T follicular helper cell (primary cell): ENCODE data around the gene SYNE4.
"Not testable (repeated sequence)": the region's sequence is repeated elsewhere in the genome, so short reads cannot be mapped to it uniquely, and the experiment has no call there.

Experiments used
- DNase-seq: peaks from one replicate; pipeline ENCODE4 v3.0.0-alpha.2; 2020; ENCODE audit warnings: low read depth
- total RNA-seq, 2 experiments: gene quantifications; one replicate each; lab custom pipeline; 2026; lab: John Stamatoyannopoulos, UW

SYNE4 gene, protein sequence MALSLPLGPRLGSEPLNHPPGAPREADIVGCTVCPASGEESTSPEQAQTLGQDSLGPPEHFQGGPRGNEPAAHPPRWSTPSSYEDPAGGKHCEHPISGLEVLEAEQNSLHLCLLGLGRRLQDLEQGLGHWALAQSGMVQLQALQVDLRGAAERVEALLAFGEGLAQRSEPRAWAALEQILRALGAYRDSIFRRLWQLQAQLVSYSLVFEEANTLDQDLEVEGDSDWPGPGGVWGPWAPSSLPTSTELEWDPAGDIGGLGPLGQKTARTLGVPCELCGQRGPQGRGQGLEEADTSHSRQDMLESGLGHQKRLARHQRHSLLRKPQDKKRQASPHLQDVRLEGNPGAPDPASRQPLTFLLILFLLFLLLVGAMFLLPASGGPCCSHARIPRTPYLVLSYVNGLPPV
- total RNA-seq = 0.48 to 0.96 reads per million in 2 experiments

DNA sequence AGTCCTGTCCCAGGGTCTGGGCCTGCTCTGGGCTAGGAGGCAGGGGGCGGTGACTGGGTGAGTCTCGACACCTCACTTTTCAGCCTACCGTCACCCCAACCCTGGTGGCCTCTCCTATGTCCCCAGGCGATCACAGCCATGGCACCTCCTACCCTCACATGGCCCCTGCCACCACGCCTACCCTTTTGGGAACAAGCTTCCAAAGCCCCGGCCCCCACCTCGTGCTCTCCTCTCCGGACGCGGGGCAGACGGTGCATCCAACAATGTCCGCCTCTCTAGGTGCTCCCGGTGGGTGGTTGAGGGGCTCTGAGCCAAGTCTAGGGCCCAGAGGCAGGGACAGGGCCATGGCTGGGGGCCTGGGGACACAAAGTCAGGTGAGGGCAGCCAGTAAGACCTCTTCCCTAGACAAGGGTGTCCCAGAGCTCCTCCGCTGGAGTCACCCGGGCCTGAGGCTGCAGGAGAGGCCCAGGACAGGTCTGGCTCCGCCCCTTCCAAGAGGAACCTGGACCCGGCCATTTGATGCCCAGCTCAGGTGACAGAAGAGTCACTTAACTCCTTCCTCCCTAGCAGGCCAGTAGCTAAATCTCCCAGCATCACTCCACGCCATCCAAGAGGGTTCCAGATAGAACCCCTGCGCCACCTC, at the start of gene SYNE4:
Gene SYNE4 (minus strand): TSS at position 478 of the 643 bp plus-strand sequence. CDS start 132 bp downstream, at position 346.
- no peak for DNase-seq

DNA sequence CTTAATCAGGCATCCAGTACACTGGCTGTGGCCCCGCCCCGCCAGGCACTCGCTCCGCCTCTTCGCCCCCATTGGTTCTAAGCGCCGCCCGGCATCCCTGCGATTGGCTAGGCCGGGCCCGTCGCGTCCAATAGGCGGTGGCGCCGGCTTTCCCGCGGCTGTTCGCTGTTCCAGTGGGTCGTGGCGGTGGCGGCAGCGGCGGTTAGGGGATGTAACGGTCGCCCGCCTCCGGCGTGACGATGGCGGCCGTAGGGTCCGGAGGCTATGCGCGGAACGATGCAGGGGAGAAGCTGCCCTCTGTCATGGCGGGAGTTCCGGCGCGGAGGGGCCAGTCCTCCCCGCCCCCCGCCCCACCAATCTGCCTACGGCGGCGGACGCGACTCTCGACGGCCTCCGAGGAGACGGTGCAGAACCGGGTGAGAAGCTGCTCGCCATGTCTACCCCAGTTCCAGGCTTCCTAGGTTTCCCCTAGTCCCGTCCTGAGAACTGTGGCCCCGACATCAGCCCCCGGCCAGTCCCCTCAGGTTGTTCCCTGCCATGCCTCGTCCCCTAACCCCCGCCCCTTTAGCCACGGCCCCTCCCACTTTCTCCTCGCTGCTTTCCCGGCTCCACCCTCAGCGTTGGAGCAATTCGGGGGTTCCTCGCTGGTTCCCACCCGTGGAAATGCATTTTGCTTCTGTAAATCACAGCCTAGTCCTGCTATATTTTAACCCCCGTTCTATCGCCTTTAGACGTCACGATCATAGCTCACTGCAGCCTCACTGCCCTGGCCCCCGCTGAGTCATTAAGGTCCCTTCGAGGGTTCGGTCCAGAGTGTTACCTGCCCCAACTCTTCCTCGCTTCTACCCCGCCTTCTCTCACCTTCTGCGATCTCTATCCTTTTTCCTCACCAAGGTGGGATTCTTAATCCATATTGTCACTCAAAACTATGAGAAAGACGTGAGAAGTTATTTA, 46.4 kb upstream of the SYNE4 start, which contains the start of gene WDR62:
Gene WDR62 (plus strand): TSS at position 165 of the 954 bp plus-strand sequence. CDS start 75 bp downstream, at position 240.
- peak; percentile 90 for DNase-seq

DNA sequence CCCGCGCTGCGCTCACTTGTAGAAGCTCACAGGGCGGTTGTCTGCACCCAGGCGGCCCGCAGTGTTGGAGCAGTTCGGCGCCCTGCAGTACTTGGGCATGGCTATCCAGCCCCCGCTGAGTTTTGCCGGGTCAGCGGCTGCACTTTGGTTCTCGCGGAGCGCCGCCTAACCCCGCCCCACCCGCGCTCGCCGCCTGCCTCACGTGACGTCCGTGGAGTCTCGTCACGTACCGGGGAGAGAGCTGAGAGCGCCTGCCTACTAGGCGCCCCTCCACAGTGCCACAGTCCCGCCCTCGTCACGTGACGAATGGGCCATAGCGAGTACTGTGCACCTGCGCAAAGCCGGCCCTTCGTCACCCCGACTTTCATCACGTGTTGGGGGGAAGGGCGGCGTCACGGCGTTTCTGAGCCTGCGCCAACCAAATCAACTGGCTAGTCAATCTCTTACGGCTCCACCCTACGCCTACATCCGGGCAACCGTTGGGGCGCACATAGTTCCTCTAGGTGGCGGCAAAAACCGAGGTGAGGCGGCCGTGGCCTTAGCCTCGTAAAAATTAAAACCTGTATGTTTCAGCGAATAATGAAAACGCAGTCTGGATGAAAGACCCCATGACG, 45.6 kb upstream of the SYNE4 start, which contains the start of gene THAP8:
Gene THAP8 (minus strand): TSS at position 167 of the 614 bp plus-strand sequence. CDS start 68 bp downstream, at position 99.
- DNase-seq = peak; percentile 100

- DNase-seq = no peak
These were observed 43.0 kb upstream of the SYNE4 start for GRCh38 chr19:36051637-36052036.

DNA sequence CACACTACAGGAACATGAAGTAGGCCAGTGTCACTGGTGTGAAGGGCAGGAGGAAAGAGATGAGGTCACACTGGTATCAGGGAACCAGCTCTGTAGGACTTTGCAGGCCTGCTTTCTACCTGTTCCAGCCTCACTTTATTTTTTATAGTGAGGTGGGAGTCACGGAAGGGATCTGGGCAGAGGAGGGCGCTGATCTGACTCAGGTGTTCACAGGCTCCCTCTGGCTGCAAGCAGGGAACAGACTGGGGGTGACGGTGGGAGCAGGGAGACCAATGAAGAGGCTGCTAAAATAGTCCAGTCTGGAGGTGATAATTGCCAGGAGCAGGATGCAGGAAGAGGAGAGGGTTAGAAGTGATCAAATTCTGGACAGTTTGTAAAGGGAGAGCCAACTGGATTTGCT, 42.6 kb upstream of the SYNE4 start:
- DNase-seq = no peak

DNA sequence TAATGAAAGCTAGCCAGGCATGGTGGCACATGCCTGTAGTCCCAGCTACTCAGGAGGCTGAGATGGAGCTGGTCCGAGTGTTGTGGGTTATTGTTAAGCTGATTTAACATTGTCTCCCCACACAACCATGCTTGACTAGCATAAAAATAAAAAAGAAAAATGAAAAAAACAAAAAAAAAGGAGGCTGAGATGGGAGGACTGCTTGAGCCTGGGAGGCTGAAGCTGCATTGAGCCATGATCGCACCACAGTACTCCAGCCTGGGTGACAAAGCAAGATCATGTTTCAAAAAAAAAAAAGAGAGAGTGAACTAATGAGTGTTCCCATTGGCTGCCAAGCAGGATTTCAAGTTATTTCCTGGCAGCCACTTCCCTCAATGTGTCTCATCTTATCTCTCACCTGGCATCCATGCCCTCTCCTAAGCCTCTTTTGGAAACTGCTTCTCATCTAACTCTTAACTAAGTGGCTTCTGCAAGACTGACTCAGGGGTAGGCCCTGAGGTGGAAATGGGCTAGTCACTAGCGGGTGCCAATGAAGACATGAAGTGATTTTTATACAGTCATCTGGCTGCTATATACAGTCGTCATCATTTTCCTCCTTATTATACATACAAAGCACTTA, 40.6 kb upstream of the SYNE4 start:
- DNase-seq = no peak

DNA sequence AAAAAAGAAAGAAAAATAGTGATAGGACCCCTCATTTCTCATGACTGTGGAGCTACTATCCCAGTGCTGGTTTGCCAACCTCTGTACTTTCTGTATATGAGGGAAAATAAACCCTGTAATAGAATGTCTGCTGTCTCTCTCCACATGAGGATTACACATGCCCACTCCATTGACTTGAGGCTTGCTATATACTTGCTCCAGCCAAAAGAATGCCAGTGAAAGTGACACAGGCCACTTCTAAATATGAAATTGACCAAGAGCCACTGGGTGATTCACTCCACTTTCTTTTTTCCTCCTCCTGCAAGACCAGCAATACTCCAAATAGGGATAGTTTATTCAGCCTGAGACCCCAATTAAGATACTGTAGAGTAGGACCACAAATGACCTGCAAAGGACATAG, 39.2 kb upstream of the SYNE4 start:
- DNase-seq = no peak

- no peak for DNase-seq
These were observed 37.9 kb upstream of the SYNE4 start for GRCh38 chr19:36046443-36047050.

- DNase-seq = no peak
These were observed 35.3 kb upstream of the SYNE4 start for GRCh38 chr19:36043952-36044351.

DNA sequence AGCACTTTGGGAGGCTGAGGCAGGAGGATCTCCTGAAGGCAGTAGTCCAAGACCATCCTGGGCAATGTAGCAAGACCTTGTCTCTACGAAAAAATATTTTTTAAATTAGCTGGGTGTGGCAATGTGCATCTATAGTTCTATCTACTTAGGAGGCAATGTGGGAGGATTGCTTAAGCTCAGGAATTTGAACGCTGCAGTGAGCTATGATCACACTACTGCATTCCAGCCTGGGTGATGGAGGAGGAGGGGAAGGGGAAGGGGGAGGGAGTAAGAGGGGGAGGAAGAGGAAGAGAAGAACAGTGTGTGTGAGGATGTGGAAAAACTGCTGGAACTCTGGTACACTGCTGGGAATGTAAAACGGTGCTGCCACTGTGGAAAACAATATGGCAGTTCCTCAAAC, 33.2 kb upstream of the SYNE4 start:
- no peak for DNase-seq

- DNase-seq = not testable (repeated sequence)
These were observed 32.5 kb upstream of the SYNE4 start for GRCh38 chr19:36041092-36041491.

DNA sequence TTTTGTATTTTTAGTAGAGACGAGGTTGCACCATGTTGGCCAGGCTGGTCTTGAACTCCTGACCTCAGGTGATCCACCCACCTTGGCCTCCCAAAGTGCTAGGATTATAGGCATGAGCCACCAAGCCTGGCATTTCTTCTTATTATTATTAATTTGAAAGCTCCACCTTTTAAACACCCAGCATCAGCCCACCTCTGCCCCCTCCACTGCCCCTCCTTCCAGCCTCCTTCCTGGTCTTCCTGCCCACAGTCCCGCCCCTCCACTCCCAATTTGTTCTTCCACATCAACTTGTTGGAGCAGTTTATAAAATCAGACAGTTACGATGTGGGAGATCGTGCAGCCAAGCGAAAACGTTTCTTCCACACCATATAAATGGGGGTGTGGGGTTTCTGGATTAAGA, 31.9 kb upstream of the SYNE4 start:
- DNase-seq = no peak

DNA sequence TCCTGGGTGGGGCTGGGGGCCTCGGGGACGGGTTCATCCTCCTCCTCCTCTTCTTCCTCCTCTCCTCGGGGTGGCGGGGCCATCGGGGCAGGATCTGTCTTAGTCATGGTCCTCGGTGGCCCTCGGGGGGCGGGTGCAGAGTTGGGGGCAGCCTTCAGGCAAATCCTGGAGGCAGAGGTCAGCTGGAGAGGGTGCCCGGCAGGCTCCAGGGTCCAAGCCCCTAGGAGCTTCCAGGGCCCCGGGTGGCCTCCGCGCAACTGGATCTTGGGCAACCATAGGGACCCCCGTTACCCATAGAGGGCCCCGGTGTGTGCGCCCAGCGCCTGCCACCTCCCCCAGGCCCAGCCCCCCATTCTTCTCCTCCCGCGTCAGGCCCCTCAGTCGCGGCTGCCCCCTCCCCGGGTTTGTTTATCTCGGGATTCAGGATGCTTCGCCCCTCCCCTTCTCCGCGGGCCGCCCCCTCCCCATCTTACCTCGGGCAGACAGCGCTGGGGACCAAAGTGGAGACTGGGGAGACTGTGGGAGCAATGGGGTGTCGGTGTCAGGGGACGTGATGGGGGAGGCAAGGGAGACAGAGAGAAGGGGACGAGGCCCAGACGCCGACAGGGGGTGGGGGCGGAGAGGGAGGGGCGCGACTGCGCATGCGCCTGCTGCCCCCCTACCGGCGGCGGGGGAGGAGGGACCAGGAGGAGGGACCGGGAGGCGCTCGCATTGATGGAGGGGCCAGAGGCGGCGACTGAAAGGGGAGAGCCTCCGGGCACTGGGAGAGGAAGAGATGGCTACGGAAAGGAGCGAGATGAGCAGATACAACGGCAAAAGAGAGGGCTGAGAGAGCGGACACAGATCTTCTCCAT, 23.9 kb upstream of the SYNE4 start, which contains the start of gene CLIP3:
Gene CLIP3 (minus strand): TSS at position 623 of the 854 bp plus-strand sequence. CDS start 516 bp downstream, at position 107.
- DNase-seq = no peak

GRCh38 chr19:36031308-36031707, 22.7 kb upstream of the SYNE4 start:
- DNase-seq = no peak

GRCh38 chr19:36030264-36031148, 21.9 kb upstream of the SYNE4 start:
- no peak for DNase-seq

- no peak for DNase-seq
These were observed 19.9 kb upstream of the SYNE4 start for GRCh38 chr19:36028313-36029041.

DNA sequence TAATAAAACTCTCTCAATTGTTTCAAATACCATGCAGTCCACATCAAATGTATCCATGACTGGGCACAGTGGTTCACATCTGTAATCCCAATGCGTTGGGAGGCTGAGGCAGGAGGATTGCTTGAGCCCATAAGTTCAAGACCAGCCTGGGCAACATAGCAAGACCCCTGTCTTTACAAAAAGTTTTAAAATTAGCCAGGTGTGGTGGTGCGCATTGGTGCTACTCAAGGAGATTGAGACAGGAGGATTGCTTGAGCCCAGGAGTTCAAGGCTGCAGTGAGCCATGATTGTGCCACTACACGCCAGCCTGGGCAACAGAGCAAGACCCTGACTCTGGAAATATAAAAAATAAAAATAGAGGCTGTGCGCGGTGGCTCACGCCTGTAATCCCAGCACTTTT, 19.1 kb upstream of the SYNE4 start:
- no peak for DNase-seq
